Right kidney (tissue), 1 donor: ENCODE results near the gene ETS2.

Experiments
- DNase-seq: peaks from one replicate; pipeline ENCODE4 v3.0.0-alpha.2; 2016

The ETS2 gene

DNA sequence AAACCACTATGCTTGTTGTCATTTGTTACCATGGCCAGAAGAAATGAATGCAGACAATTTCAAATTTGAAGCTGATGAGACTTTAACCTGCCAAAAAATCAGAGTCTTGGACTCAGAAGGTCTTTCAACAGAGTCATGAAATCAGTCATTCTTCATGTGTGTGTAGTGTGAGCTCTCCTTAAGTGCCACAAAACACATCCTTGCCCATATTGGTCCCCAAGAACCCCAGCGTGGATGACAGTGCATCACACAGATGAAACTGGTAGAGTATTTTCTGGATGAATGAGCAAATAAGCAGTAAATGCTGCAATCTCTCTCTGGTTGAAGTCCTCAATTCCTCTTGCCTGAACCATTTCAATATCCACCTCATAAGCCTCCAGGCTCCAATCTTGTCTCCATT is 28.7 kb upstream of the ETS2 start:
- DNase-seq, result no peak

DNA sequence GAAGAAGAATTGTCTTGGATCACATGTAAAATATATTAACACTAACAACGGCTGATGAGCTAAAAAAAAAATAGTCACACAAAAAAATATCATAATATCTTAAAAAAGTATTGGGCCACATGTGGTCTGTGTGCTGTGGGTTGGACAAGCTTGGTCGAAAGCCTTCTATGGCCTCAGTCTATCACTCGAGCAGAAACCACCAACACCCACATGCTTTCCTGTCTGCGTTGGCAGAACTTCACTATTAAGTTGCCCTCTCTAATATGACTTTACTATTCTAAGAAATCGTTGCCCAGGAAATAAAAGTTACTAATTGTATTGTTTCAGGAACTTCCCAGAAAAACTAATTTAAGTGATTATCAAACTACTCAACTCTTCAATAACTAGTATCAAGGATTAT is 28.2 kb upstream of the ETS2 start:
- no peak for DNase-seq

DNA sequence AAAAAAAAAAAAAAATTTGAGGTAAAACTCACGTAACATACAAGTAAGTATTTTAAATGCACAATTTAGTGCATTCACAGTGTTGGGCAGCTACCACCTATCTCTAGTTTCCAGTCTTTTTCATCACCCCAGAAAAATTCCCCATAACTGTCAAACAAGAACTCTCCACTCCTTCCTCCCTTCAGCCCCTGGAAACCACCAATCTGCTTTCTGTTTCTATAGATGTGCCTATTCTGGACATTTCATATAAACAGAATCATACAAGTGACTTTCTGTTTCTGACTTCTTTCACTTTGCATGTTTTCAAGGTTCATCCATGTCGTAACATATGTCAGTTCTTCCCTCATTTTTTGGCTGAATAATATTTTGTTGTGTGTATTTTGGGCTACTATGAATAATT is 24.9 kb upstream of the ETS2 start:
- no peak for DNase-seq

DNA sequence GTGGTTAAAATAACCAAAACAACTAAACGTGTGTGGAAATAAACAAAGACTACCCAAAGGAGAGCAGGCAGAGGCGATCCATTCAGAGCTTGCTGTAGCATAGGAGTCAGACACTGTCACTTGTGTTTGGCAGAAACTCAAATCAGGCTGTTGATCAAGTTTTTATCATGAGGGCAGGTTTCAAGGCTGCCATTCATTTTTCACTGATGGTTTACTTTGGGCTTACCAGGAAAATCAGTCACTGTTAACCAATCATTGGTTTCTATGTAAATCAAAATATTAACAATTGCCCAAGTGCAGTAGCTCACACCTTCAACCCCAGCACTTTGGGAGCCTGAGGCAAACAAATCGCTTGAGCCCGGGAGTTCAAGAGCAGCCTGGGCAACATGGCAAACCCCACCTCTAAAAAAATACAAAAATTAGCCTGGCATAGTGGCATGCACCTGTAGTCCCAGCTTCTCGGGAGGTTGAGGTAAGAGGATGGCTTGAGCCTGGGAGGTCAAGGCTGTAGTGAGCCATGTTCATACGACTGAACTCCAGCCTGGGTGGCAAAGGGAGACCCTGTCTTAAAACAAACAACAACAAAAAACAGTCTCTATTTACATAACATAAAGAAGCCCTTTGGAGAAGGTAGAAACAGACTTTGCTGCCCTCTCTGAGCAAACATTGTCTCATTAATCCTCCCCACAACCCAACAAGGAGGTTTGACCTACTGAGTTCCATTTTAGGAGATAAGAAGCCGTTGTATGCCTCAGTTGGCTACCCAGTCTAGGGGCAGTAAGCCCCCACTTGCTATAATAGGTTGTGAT is 21.1 kb upstream of the ETS2 start:
- DNase-seq, result no peak

DNA sequence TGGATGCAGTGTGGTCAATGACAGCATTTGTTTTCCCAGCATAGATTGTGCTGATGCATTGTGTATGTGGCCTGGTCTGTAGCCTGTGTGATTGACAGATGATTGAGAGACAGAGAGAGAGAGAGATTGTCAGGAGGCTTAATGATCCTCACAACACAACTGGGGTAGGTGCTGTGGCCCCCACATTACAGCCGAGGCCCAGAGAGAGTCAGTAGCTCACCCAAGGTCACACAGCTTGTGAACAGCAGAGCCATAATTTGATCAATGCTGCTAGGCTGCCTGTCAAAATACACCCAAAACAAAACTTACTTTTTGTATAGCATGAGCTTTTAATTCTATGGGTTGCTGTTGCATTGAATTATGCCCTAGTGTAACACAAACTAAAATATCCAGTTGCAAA is 20.2 kb upstream of the ETS2 start:
- DNase-seq, result no peak

DNA sequence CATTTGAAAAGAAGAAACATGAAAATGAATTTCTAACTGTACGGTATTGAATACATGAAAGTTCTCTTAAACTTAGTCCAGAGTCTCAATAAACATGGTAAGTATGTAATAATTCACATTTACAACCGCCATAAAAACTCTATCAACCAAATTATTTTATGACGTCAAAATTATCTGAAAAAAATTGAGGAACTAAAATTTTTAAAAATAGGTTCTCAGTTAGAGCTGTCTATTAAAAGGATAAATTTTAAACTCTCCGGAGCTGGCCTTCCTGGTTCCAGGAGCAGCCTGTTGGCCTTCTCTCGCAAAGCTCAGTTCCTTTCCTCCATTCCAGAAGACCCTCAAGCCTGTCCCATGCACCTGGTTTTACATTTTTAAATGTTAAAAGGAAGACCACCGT is 18.7 kb upstream of the ETS2 start:
- DNase-seq, result no peak

DNA sequence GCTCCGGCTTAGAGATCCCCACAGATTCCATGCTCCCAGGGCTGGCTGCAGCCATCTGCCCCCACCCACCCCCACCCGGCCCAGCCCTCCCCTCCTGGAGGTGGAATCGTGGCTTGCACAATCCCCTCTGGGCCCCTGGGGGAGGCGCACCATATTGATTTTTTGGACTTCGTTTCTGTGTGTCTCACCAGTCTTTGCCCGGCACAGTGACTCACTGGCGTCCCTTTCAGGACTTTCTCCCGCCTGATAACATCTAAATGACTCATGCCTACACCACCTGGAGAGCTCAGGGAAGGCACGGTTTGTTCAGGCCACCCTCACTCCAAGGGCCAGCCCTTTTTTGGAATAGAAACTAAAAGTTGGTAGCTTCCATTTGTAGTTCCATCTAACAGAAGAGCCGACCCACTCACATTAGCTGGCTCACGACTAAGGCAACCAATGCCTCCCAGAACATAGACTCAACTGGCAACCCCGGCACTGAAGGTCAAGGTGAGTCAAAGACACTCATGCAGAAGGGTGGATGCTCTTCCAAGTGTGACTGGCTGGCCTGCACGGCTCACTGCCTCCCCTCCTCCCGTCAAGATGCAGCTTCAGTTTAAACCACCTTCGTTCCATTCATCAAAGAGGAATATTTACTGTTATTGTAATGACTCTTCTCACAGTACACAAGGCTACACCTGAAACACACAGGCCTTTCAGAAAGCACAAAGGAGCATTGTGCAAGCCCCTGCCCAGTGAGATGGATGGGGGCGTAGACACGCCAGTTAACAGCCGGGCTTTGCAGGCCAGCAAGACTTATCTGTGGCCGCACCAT is 18.1 kb upstream of the ETS2 start:
- DNase-seq, result no peak

DNA sequence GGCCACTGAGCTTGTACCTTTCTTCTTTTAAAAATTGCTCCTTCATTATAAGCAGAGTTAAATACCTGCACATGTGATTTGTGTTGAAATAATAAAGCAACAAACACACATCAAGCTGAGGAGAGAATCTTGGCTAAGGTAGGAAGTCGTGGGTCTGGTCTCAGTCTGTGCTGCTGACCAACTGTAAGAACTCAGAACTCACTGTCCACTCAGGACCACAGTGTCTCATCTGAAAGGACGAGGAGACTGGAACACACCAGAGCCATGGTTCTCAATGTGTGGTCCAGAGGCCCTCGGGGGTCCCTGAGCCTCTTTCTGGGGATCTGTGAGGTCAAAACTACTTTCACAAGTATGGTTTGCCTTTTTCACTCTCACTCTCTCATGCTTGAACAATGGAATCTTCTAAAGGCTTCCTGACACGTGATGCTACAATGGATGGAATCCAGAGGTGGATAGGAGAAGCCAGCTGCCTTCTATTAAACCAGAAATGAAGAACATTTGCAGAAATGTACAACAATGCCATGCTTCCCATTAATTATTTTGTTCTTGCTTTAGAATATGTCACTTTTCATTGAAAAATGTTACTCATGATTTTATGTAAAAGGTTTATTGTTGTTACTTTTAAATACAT is 17.3 kb upstream of the ETS2 start:
- no peak for DNase-seq

DNA sequence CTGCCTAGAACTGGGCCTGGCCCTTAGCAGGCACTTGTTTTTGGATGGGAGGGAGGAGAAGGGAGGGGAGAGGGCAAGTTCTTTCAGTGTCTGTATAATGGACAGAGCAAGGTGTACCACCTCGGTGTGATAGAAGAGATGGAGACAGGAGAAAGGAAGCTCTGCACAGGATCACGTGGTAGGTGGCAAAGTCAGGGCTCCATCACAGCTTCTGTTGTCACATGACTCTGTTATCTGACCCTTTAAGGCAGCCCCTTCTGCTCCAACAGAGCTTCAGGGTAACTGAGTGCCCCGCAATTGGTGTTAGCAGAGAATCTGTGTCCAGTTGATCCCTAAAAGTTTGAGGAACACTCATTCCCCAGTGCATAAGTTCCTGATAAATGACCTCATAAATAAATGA is 16.5 kb upstream of the ETS2 start:
- DNase-seq, result no peak

DNA sequence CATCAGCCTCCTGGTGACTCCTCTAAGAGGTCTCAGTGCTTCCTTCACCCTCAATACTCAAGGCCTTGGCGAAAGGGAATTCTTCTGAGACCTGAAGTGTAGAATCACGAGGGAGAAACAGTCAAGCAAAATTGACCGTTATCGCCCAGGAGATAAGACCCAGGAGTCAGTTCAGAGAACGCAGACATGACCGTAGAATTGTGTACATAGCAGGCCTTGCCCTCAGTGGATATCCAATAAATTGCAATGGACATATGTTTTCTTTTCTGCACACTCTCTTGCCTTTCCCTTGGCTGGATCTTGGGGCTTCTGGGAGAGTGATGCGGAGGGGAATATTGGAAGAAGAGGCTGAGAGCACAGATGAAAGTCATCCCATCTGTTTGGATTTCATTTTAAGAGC is 15.7 kb upstream of the ETS2 start:
- no peak for DNase-seq

DNA sequence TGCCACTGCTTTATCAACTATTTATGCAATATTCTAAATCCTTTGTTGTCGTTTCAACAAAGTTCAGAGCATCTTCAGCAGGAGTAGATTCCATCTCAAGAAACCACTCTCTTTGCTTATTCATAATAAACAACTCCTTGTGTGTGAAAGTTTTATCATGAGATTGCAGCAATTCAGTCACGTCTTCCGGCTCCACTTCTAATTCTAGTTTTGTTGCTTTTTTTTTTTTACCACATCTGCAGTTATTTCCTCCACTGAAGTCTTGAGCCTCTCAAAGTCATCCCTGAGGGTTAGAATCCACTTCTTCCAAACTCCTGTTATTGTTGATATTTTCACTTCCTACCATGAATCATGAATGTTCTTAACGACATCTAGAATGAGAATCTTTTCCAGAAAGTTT is 14.8 kb upstream of the ETS2 start:
- DNase-seq, result no peak

DNA sequence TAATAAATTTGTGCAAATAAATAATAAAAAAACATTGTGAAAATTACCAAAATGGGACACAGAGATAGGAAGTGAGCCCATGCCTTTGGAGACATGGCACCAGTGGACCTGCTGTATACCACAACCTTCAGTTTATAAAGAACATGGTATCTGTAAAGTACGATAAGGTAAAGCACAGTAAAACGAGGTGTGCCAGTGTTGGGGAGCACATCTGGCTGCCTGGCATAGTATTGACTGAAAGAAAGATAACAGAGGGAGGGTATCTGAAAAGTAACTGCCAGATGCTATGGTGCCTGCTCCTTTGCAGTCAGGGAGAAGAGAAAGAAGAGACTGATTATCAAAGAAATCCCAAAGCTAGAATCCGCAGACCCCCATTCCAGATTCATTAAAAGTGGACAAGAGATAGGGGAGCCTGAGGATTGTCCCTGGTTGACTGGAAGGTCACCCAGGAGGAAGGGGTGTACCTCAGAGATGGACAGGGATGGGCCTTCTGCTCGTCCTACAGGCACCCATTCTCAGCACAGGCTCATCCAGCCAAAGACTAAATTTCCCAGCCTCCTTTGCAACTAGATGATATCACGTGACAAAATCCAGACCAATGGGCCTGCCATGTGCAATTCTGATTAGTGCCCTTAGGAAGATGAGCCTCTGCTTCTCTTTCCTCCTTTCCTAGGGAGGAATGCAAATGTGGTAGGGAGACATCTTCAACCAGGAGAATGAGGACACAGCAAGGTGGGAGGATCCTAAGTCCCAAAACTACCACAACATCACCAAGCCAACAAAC is 12.9 kb upstream of the ETS2 start:
- DNase-seq, result no peak

DNA sequence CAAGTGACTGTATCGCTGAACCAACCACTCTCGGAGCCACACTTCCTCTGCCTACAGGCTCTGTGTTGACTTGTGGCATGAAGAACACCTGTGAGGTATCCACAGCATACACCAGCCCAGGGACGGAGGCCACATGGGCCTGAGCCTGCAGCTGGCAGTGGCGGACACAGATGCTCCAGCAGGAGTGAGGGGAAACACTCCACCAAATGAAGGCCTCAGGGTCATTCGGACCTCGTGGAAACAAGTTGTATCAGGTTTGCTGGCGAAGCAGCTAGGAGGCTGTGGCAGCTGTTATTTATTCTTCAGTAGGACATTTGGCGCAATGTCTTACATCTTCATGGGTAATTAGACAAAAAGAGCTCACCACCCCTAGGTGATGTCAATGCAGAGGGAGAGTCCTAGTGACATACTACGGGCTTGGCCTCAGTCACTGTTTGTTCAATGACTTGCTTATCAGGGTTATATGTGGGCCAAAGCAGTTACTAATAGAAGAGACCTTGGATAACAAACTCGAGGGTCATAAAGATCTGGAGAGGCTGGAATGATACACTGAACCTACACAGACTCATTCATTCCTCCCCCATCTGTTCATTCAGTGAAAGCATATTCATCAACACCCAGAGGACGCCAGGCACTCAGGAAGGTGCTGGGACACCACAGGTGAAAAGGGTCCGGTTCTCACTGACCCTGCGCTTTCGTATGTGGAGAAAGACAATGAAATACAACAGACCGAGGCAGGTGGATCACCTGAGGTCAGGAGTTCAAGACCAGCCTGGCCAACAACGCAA is 11.6 kb upstream of the ETS2 start:
- no peak for DNase-seq

DNA sequence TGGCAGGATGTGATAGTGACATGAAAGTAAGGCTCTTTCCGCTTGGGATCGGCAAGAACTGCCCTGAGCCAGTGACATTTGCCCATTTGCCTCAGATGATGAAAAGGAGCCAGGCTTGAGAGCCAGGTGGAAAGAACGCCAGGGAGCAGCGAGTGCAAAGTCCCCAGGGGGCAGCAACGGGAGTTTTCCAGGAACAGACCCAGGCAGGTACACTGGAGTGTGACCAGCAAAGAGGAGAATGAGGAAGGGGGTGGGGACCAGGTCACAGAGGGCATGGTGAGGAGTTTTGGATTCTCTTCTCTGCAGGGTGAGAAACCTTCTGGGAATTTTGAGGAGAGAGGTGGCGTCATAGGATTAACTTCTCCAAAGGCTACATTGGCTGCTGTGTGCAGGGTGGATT is 10.8 kb upstream of the ETS2 start:
- DNase-seq, result no peak

DNA sequence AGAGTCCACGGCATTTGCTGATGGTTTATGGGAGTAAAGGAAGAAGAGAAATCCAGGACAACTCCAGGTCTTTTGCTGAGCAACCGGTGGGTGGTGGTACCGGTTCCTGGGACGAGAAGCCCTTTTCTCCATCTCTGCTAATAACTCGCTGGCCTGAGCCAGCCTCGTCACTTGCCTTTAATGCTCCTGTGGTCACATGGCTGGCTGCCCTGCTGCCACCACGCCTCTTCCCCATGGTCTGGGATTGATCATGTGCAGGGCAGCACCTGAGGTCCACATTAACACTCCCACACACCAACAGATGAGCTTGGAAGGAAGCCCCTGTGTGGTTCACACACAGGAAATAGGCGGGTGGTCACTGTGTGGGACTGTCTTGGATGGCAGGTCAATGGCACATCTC is 10.3 kb upstream of the ETS2 start:
- no peak for DNase-seq

DNA sequence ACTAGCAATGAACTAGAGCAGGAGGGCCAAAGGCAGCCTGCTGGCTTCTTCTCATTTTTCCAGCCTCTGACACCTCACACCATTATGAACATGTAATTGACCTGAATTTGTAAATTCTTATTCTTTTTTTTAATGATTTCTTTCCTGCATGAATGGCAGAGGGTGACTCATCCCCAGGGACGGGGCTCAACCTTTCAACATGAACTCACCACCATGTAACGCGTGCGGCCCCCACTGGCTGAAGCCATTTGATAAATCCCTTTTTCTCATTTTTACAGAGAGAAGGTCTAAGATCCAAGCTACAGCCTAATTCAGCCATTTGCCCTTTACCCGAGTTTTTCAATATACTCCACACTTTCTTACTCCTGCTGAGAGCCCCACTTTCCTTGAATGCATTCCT is 9.3 kb upstream of the ETS2 start:
- DNase-seq, result no peak

DNA sequence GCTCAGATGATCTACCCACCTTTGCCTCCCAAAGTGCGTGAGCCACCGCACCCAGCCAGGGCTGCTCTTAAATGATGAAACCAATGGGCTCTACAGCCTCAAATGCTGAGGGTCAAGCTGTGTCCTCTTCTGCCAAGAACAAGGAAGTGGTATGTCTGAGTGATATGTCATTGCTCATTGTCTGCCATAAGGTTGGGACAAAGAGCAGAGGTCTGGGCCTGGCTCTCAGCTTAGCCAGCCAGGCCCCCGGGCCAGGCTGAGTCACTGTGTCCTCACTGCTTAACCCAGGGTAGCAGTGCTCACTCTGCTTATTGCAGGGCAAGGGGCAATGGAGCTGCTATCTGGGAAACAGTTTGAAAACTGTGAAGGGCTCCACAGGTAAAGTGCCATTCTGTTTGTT is 8.3 kb upstream of the ETS2 start:
- no peak for DNase-seq

DNA sequence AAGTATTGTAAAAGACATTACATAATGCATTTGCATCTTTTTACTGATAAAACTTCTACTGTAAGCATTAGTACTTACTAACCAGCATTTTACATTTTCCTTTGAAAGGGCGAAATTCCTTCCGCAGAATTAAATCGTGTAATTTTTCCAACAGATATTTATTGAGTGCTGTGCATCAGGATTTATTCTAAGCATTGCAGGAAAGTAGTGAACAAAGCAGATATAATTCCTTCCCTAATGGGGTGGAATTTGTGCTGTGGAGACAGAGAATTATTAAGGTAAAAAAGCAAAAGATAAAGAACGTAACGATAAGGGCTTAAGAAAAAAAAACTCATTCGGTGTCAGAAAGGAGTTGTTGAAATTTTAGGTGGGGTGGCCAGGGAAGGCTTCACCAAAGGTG is 7.6 kb upstream of the ETS2 start:
- no peak for DNase-seq

DNA sequence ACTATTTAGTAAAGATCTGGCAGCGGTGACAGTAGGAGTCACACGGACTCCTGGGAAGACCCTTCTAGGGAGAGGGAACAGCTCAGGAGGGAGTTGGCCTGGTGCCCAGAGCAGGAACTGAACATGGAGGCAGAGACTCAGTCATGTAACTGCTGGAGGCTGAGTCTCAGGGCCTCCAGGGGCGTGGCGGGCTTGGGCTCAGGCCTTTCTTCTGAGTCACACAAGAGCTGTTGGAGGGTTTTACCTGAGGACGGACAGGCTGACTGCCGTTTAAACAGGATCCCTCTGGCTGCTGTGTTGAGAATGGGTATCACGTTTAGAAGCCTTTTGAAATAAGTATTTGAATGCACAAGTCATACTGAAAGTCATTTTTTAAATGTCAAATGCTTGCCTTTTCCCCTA is 7.2 kb upstream of the ETS2 start:
- DNase-seq, result no peak

DNA sequence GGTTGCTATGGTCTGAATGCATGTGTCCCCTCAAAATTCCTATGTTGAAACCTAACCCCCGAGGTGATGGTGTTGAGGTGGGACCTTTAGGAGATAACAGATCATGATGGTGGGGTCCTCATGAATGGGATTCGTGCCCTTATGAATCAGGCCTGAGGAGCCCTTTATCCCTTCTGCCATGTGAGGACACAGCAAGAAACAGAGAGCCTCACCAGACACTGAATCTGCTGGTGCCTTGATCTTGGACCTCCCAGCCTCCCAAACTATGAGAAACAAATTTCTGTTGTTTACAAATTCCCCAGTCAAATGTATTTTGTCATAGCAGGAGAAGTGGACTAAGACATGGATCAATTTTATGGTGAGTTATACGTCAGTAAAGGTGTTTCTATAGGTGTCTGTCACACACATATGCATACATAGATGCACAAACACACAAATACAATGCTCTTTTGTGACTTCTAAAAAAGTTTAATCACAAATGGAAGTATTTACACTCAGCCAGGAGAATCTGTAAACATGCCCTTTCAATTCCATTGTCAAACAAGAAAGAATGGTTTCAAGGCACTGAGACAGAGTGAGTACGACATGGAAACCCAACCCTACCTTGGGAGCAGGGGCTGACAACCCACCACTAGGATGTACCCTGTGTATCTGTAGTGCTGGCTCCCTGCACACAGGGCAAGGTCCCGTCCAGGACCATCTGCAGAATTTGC is 5.5 kb upstream of the ETS2 start:
- DNase-seq, result no peak
